HG03354 (cell line): ENCODE results near the gene MORN4.
"Not testable (repeated sequence)": the region's sequence is repeated elsewhere in the genome, so short reads cannot be mapped to it uniquely, and the experiment has no call there.

Experiments
- ATAC-seq: cut with Tn5 transposase; IDR thresholded peaks from one replicate; pipeline ENCODE4 v1.9.1; 2021; ENCODE audit warnings: mild to moderate bottlenecking; ENCODE audit not compliant: unreplicated experiment, poor library complexity, severe bottlenecking

The MORN4 gene

DNA sequence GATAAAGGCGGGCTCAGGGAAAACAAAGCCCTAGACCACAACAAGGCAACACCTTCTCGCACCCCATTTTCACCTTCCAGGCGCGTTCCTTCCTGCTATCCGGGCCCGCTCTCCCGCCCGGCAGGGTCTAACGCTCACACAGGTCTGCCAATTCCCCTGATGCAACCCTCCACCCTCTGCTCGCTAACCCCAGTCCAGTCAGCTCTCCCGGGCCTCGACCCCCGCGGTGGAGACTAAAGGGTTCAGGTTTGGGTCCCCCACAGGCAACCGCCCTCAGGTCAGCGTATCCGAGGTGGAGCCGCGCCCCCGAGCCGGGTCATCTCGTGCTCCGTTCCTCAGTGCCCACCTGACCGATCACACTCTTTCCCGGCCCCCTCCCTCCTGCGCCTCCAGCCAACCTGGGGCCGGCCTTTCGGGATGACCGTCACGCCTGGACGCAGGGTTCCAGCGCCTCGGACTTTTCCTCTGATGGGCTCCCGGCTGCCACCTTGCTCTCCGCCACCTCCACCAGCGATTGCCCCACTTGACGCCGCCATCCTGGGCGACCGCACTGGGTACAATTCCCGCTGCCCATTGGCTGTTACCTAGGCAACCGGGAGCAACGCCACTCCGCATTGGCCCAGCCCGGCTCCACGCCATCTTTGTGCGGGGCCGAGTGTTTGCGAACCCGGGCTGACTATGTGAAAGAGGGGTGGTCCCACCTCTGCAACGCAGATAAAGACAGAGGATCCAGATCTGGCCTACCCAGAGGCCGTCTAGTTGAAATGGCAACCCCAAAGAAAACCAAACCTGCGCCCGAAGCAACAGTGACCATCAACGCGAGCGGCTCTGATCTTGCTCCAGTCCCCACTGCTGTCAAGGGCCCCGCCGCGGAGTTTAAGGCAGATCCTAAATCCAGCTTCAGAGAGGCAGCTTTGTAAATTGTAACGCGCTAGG, at the start of gene MORN4:
Gene MORN4 (minus strand): TSS at position 552 of the 936 bp plus-strand sequence. CDS start 13,847 bp downstream, outside the sequence.
- peak; percentile 99 for ATAC-seq

- ATAC-seq, result no peak
Measured at GRCh38 chr10:97682042-97682441, 48.7 kb upstream of the MORN4 start.

DNA sequence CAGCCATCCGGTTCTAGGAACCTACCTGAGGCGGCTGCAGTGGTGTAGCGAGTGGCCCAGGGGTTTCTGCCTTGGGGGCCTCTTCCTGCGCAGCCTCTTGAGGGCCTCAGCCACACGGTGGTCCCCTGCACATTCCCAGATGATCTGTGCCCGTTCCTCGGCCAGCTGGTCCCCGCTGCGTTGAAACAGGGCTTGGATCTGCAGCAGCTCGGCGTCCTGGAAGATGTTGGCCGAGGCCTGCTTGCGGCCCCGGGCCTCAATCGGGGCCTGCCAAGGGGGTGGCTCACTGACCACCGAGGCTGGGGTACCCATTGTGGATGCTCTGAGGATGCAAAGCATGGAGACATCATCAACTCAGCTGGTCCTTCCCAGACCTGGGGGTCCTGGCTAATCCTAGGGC, 46.3 kb upstream of the MORN4 start:
- ATAC-seq, result no peak

GRCh38 chr10:97676770-97677581, 43.7 kb upstream of the MORN4 start:
- peak; percentile 87 for ATAC-seq

- ATAC-seq, result no peak
Measured at GRCh38 chr10:97675222-97675621, 41.9 kb upstream of the MORN4 start.

DNA sequence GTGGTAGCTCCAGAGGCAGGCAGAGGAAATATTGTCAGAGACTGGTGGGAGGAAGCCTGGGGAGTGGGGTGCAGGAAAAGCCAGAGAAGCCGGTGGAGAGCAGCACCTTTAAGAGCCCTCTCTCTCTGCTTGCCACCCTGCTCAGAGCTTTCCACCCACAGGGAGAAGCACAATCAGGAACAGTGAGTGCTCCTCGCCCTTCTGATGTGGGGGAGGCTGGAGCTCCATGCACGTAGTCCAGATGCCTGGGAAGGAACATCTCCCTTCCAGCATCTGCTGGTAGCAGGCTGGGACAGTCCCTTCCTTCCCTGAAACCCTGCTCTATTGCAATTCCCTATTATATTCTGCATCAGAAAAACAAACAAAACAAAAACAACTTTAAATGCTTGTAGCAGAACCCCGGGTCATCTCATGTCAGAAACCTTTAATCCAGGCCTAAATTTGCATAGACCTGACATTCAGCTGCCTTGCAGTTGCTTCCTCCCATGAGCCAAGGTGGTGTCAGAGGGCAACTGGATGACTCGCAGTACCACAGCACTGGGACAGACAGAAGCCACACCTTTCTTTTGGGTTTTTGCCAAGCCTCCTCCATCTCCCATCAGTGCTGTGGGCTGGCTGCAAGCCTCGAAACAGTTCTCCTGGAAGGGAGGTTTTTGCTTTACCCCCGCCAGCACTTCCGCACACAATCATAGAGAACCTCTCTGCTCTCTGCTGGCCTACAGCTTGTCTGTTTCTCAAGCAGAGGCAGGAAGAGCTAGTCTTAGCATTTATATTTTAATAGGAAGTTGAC, 40.6 kb upstream of the MORN4 start:
- ATAC-seq, result no peak

- ATAC-seq, result no peak
Measured at GRCh38 chr10:97669571-97669970, 36.3 kb upstream of the MORN4 start.

DNA sequence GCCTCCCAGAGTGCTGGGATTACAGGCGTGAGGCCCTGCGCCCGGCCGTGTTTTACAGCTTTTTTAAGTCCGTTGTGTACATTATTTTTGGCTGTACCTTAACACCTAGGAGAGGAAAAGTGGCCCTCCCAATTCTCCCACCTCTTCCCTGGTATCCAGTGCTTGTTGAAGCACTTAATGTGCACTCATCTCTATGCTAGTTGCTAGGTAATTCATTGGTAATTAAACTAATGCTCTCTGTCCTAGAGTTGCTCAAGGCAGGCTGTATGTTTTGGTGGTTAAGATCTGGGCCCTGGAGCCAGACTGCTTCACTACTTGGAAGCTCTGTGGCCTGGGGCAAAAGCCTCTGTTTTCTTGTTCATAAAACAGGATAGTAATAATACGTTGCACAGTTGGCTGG, 34.2 kb upstream of the MORN4 start:
- ATAC-seq, result no peak

DNA sequence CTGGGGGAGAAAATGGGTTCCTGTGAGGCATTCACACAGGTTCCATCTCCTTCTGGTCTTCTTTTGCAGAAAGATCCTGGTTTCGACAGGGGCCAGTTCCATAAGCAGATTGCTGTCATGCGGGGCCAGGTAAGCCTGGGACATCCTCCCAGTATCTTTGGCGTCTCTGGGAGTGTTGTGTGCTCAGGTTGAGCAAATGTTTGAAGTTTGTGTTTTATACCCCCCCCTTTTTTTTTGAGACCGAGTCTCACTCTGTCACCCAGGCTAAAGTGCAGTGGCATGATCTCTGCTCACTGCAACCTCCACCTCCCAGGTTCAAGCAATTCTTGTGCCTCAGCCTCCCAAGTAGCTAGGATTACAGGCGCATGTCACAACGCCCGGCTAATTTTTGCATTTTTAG, 33.7 kb upstream of the MORN4 start:
- ATAC-seq, result no peak

- no peak for ATAC-seq
Measured at GRCh38 chr10:97664282-97664850, 31.1 kb upstream of the MORN4 start.

GRCh38 chr10:97659589-97659988, 26.3 kb upstream of the MORN4 start:
- ATAC-seq, result no peak

GRCh38 chr10:97656777-97657176, 23.5 kb upstream of the MORN4 start:
- no peak for ATAC-seq

DNA sequence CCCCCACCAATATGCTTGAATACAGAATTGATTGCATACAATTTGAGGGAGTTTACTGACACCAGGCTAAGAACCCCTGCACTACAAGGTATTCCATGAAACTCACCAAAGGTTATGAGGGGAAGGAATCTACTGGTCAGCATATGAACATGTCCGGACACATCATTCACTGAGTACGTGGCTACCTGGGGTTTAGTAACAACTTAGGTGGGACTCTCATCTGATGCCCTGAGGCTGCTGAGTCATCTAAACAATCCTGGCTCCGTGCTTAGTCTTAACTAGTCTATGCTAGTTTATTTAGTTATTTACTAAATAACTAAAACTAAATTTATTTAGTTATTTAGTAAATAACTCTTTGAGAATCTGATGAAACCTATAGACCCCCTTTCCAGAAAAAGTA, 18.5 kb upstream of the MORN4 start:
- ATAC-seq, result no peak

DNA sequence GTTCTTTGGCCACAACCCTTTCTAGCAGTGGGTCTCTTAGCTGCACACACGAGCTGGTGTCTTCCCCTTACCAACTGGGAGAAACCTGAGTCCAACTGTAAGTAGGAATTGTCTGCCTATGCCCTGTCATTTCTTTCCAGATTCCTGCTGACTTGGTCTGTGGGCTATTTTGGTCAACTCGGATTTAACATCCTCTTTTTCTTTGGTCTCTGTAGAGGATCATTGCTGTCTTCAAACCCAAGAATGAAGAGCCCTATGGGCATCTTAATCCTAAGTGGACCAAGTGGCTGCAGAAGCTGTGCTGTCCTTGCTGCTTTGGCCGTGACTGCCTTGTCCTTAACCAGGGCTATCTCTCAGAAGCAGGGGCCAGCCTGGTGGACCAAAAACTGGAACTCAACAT, 17.4 kb upstream of the MORN4 start:
- ATAC-seq, result no peak

- ATAC-seq, result not testable (repeated sequence)
Measured at GRCh38 chr10:97649405-97649750, 16.1 kb upstream of the MORN4 start.

GRCh38 chr10:97648562-97649404, 15.5 kb upstream of the MORN4 start:
- peak; percentile 76 for ATAC-seq

- no peak for ATAC-seq
Measured at GRCh38 chr10:97647556-97647955, 14.3 kb upstream of the MORN4 start.

GRCh38 chr10:97644936-97645335, 11.6 kb upstream of the MORN4 start:
- no peak for ATAC-seq

- ATAC-seq, result no peak
Measured at GRCh38 chr10:97643441-97643985, 10.2 kb upstream of the MORN4 start.
